ENCODE results near the gene TCEA3.

- TF ChIP-seq EZH2 (IDR thresholded peaks at IDR 0.05; ENCODE audit: insufficient read depth, poor library complexity, severe bottlenecking): no peak
- no peak for TF ChIP-seq EZH2phosphoT487 (IDR thresholded peaks at IDR 0.05; ENCODE audit: insufficient read depth, low read depth)
These were observed 12.8 kb upstream of the TCEA3 start for GRCh38 chr1:23437355-23437664.

All from GM23248 (cell line).